DMS153 treated with DMSO at 0.1 percent for 48 hours (cell line): ENCODE results near the gene CPB1.

ENCODE experiments used
- DNase-seq: peaks from one replicate; lab custom pipeline; 2025; ENCODE audit not compliant: unreplicated experiment; lab: John Stamatoyannopoulos, UW

Gene CPB1

GRCh38 chr3:148829926-148830325 lies 2.3 kb downstream of the CPB1 start:
- DNase-seq: no peak

DNA sequence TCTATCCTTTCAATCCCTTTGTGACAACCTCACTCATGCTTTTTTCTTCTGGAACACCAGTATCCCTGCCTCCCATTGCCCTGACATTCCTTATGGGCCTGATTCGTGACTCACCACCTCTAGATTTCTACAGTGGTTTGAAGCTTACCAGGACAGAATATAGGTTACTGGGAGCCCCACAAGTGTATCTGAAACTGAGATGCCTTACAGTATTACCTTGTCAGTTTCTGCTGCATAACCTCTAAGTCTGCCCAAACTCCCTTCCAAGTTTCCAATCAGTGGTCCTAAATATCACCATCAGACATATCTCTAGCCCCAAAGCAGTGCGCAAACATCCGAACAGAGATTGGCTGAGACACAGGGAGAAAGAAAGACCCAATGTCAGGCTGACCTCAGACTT lies 5.6 kb downstream of the CPB1 start:
- no peak for DNase-seq

GRCh38 chr3:148839805-148840204 lies 12.2 kb downstream of the CPB1 start:
- DNase-seq: no peak

DNA sequence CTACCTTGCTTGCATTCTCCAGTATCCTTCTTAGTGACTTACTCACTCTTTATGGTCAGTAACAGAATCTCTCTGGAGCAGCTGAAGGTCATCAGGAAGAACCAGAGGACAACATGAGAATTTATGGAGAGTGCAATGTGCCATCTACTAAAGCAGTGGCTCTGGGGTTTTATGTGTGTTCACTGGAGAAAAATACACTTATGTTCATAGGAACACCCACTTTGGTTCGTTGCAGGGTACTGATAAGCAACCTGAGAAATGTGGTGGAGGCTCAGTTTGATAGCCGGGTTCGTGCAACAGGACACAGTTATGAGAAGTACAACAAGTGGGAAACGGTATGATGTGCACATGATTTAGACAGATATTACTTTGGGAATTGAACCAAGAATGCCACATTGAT lies 12.8 kb downstream of the CPB1 start:
- DNase-seq: no peak

- no peak for DNase-seq
Observed at GRCh38 chr3:148845756-148846395, 18.3 kb downstream of the CPB1 start.

GRCh38 chr3:148847351-148847750 lies 19.7 kb downstream of the CPB1 start:
- DNase-seq: no peak

DNA sequence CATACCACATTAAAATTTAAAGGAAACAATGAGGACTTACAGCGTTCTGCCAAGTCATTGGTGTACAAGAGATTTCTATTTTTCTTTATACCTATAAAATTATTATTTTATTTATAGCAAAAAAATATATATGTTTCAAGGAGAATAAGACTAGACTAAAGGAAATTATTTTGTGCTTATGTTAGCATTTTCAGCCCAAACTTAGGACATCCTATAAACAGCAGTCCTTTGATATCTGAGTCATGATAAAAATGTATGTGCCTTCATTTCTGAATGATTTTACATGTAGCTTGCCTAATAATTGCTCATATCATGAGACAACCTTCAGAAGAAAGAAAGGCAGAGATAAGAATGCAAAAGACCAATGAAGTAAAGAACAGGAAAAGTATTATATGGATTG lies 20.8 kb downstream of the CPB1 start:
- DNase-seq: no peak

DNA sequence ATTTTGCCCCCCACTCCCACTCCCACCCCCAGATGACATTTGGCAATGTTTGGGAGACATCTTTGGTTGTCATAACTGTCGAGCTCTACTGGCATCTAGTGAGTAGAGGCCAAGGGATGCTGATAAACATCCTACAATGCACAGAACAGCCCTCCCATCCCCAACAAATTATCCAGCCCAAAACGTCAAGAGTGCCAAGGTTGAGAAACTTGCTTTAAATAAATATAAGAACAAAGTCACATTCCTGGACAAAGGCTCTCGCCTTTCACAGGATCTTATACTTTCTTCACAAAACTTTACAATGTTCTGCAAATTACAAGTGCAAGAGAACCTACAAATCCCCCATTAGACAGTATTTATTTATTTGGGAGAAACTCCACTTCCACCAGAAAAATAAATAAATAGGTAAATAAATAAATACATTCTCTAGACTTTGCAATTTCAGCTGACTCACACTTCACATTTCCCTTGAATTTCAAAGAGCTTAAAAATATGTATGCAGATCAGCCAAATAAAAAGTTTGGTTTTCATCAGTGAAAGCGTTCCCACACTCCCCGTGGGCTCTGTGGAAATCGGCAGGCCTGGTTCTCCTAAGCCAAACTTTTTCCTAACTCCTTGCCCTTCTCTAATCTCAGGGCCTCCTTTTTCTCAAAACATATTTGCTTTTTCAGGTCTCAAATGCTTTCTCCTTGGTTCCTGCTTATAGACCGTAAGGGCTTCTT lies 24.8 kb downstream of the CPB1 start:
- DNase-seq: no peak

DNA sequence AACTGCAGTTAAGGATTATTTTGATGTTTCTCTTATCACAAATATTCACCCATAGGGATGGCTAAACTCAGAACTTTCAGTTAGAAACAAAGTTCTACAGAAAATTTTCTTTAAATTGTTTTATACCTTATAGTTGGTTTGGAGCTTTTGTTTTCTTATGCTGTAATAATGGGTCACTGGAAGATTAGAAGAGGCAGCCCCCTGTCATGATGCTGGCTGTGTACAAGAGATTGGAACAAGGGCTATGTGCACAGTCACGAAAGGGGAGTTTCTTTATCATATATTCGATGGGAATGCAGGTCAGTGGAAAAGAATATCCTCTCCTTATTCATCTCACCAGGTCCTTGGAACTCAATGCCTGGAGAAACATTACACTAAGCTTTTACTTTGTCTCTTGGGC lies 25.5 kb downstream of the CPB1 start:
- no peak for DNase-seq

DNA sequence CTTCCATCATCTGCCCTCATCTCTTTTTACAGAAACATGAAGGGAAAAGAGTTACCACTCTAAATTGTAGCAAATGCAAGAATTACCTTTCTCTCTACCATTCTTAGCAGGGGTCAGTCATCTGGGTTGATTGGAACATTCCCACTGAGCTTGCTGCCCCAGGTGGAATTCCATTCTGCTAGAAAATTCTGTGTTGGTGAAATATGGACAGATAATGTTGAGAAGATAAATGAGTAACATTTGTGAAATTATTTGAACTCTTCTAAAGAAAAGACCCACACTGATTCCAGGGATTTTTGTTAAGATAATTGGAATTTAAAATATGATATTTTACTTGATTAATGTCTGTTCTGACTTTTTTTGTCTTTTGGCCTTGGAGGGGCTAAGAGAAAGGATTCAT lies 26.4 kb downstream of the CPB1 start:
- DNase-seq: no peak

GRCh38 chr3:148856384-148856783 lies 28.8 kb downstream of the CPB1 start:
- DNase-seq: no peak

DNA sequence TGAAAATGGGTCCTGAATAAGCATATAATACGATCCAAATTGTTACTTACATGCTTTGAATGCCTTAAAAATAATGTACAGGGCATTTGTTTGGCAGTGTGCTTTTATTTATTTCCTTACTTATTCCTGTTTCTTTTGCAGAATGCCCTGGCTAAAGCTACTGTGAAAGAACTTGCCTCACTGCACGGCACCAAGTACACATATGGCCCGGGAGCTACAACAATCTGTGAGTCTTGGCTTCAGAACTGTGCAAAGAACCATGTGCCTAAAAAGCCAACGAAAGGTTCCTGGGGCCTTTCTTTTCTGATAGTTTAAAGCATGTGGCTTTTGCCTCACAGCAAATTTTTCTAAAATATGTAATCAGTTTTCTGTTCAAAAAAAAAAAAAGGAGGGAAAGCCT lies 29.7 kb downstream of the CPB1 start:
- DNase-seq: no peak

DNA sequence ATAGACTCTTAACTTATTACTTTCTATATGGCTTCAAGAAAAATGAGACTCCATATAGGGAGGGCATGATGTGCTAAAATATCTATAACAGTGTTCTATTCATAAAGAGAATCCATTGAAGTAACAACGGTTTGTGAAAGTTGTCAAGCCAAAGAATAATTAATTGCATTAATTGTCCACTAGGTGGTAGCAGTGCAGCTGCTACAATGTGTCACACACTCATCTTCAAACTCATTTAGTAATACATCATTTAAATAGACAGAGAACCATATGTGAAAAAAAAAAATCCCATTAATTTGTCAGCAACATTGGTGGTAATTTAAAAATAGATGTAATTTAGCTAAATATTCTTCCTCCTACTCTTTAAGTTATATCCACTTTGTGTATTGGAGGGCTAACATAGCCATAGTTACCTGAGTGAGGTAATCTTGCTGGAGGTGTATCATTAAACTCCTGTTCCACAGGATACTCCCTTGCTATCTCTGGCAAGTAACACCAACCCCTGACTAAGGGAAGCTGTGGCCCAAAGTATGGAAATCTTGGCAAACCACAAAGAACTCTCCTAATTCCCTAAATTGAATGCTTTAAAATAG lies 33.8 kb downstream of the CPB1 start:
- peak; percentile 68 for DNase-seq

DNA sequence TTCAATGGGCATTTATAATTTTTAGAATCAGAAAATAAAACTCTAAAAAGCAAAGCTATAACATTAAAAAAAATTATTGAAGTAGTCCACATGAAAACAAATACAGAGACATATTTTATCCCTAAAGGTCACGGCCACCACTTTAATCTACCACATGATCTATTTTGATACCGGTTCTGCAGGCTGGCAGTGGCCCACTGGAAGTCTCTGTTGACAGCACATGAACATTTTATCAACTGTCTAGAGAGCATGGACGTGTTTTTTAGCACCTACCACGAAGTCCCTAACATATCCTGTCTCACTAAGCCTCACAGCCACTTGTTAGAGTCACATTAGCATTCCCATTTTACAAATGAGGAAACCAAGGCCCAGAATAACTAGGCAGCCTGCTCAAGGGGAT lies 35.7 kb downstream of the CPB1 start:
- DNase-seq: no peak

- DNase-seq: no peak
Observed at GRCh38 chr3:148863814-148864213, 36.2 kb downstream of the CPB1 start.

- DNase-seq: no peak
Observed at GRCh38 chr3:148865049-148865448, 37.4 kb downstream of the CPB1 start, which contains the start of gene CPA3. Gene CPA3 (plus strand): TSS chr3:148865296. CDS start chr3:148865308, 12 bp downstream.

DNA sequence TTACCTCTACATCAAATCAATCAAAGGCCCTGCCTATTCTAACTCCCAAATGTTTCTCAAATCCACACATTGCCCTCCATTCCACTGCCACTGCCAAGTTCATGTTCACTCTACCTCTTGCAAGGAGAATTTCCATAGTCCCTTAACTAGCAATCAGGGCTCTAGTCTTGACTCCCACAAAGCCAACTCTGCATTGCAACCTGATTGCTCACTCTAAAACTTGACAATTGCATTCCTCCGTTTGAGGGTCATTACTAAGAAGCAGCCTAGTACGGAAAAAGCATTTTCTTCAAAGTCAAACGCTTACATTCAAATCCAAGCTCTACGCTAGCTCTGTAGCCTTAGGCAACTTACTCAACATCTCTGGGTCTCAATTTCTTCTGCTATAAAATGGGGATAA lies 38.6 kb downstream of the CPB1 start:
- DNase-seq: no peak

GRCh38 chr3:148873270-148873927 lies 45.8 kb downstream of the CPB1 start:
- peak; percentile 9 for DNase-seq

DNA sequence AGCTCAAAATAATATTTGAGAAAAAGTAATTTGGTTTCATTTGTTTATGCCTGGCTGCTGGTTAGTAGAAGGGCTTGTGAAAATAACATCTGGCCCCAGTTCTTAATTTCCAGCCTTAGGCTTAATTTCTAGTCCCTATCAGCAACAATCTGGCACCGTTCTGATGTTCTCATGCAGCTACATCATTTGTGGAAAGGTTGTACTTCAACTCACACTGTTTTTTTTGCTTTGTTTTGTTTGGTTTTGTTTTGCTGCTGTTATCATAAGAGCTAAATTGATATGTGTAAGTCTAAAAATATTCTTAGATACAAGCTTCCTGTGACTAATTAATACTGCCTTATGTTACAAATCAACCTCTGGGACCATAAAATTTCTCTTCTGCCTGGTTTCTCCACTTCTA lies 46.4 kb downstream of the CPB1 start:
- DNase-seq: no peak

GRCh38 chr3:148878095-148878494 lies 50.5 kb downstream of the CPB1 start:
- DNase-seq: no peak

DNA sequence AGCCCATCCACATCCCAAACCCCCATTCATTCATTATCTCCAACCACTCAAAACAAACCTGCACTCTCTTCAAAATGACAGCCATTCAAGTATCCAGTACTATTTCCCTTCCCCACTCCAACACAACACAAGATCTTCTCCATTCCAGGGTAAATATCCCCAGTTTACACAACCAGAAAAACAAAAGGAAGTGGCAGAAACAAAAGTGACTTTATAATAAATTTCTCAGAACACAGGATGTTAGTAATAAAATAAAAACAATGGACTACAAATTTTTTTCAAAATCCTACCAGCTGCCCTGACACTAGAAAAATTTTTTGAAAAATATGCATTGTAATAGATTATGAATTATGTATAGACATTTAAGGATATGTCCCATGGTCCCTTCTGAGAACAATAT lies 51.6 kb downstream of the CPB1 start:
- no peak for DNase-seq

DNA sequence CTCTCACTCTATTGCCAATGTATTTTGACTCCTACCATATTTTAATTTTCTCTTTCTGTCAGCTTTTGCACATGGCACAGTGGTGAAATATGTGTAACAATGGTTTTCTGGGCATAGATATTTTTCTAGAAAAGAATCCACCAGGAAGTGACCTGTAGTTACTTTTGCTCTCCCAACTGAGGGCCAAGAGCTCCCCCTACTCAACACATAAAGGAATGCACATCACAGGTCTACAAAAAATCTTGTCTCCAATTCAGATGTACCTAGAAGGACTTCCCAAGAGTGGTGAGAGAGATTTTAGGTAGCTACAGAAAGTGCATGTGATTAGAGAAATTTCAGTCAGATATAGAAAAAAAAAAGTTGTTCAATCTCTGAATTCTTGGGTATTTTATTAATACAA lies 53.1 kb downstream of the CPB1 start:
- DNase-seq: no peak
